GM12873 (cell line): Measurements from ENCODE around the gene CFAP161.

Experiments
- TF ChIP-seq, protein P1 (sequence below): IDR thresholded peaks from 2 replicates; pipeline ENCODE4 v1.5.1; 2012; ENCODE audit warnings: low read depth, mild to moderate bottlenecking, moderate library complexity, low read length, control low read depth; ENCODE audit not compliant: insufficient read depth; ENCODE audit errors: missing control alignments

Gene CFAP161

DNA sequence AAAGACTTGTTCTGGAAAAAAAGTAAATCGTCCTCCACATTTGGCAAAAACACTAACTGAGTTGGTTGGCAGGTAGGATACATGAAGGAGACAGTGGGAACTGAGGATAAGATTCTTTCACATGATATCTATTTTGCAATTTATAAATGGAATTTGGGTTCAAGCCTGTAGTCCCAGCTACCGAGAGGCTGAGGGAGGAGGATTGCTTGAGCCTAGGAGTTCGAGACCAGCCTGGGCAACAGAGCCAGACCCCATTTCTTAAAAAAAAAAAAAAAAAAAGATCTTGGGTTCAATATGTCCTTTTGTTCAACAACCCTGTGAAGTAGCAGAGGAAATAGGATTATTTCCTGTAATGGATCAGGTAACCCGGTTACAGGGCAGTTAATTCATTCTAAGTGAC lies 35.7 kb upstream of the CFAP161 start:
- TF ChIP-seq, protein P1, sequence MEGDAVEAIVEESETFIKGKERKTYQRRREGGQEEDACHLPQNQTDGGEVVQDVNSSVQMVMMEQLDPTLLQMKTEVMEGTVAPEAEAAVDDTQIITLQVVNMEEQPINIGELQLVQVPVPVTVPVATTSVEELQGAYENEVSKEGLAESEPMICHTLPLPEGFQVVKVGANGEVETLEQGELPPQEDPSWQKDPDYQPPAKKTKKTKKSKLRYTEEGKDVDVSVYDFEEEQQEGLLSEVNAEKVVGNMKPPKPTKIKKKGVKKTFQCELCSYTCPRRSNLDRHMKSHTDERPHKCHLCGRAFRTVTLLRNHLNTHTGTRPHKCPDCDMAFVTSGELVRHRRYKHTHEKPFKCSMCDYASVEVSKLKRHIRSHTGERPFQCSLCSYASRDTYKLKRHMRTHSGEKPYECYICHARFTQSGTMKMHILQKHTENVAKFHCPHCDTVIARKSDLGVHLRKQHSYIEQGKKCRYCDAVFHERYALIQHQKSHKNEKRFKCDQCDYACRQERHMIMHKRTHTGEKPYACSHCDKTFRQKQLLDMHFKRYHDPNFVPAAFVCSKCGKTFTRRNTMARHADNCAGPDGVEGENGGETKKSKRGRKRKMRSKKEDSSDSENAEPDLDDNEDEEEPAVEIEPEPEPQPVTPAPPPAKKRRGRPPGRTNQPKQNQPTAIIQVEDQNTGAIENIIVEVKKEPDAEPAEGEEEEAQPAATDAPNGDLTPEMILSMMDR: no peak

DNA sequence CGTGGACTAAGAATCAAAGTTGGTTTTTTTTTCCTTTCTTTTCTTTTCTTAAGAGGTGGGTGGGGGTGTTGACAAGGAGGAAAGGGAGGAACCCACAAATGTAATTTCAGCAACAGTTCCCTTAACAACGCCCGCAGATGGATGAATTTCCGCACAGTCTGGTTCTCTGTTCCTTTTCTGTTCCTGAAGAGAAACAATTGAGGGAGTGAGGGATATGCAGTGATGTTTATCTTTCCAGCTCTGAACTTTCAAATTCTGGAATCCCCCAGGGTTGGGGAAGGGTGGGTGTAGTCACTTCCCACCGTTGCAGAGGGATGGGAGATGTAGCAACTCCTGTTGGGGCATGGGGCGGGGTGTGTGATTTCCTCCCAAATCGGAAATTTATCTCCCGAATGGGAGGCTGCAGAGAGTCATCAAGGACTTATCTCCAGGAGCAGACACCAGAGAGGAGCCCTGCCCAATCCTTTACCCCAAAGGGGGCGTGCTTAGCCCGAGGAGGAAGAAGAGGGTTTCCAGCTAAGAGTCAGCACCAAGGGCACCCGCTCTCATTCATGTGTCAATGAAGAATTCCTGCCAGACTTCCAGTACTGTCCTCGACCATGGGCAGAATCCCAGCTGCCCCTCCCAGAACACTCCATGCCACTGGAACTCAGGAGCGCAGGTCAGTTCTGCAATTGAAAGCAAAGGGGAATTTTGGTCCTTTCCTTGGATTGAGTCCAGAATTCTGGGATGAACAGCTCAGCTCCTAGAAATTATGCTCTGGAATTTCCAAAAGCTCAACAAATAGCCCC lies 35.0 kb upstream of the CFAP161 start:
- TF ChIP-seq, protein P1: no peak

DNA sequence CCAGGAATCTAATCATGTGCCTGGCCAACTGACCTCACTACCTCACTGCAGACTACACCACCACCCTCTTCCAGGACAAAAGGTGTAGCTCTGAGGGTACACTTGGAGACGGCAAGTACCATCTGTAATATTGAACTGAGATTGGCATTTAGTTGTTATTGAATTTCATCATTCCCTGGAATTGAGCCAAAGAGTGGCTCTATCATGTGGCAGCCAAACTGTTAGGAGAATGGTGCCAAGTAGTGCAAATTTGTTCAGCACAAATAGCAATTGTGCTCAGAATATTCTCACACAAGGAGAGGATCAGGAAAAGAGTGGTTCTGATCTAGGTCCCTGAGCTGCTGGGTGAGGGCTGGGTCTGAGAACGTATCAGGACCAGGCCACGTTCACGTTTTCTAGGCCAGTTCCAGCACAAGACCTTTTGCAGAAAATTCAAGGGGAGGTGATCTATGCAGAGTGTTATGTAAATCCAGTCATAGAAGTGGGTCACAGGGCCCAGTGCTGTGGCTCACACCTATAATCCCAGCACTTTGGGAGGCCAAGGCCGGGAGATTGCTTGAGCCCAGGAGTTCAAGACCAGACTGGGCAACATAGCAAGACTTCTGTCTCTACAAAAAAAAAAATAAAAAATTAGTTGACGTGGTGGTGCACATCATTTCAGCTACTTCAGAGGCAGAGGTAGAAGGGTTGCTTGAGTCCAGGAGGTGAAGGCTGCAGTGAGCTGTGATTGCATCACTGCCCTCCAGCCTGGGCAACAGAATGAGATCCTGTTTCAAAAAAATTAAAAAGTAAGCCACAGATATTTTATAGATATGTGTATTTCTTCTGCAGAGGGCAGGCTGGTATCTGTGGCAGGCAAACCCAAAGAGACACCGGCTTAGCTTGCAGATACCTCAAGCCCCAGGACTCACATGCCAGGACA lies 31.9 kb upstream of the CFAP161 start:
- TF ChIP-seq, protein P1: no peak

DNA sequence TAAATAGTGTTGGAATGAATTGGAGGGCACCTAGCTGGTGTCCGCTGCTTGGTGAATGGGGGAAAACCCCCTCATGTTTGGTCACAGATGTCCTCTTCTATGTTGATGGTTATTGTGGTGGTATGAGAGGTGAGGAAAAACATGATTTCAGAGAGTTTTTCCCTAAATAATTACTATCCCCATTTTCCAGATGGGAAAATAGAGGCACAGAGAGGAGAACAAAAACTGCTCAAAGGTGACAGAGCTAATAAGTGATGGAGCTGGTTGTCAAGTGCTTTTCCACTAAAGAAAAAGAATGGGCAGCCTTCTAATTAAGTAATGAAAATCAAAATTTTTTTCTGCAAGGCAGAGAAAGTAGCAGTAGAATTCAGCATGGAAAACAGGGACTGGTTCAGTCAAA lies 30.2 kb upstream of the CFAP161 start:
- TF ChIP-seq, protein P1: no peak

DNA sequence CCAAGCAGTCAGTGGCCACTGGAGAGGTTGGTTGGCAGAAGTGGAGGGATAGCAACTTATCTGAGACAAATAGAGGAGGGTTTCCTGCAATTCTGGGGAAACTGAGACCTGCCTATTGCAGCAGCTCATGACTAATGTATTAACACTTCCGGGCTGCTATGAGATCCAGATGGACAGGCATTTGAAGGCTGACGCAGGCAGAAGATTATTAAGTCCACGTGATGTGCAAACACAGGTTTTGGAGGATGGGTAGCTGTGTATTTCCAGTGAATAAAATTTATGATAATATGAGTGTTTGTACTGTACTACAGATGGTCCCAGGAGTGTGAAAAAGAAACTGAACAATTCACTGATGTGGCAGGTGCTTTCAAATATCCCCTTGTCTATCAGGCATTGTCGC lies 28.5 kb upstream of the CFAP161 start:
- TF ChIP-seq, protein P1: no peak

DNA sequence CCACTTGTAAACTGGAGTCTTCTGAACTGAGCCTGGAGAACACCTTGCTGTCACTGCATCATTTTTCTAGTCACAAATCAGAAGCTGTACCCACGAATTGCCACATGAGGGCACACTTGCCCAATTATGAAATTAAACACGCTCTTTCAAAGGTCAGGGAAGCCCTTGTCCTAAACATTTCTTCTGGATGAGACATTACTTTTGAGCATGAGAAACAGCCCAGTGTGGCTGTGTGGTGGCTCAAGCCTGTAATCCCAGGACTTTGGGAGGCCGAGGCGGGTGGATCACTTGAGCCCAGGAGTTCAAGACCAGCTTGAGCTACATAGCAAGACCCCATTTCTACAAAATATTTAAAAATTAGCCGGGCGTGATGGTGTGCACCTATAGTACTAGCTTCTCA lies 27.5 kb upstream of the CFAP161 start:
- TF ChIP-seq, protein P1: peak; percentile 79

DNA sequence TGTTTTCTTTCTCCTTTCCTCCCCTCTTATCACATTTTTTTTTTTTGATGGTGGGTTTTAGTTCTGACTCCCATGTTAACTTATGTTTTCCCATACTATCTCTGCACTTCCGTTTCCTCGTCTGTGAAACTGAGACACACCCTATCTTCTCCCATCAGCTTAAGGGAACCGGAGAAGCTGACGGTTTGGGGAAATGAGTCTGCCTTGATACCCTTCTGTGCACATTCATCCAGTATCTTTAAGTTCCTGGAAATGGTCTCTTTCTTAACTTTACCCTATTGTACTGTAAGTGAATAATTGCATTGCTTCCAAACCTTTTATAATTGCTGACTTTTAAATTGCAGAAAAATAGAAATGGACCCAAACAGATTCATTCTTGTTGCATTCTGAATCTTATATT lies 26.2 kb upstream of the CFAP161 start:
- TF ChIP-seq, protein P1: no peak
